Hepatocyte (in vitro differentiated cells): ENCODE data around the gene PKD1L1.

Experiments used
- CTCF ChIP-seq: fragments of 200-600 bp; sonication (generic); IDR thresholded peaks from 2 replicates; pipeline ENCODE4 v1.5.1; 2016; ENCODE audit warnings: antibody characterized with exemption, mild to moderate bottlenecking; ENCODE audit not compliant: poor library complexity
- EZH2 ChIP-seq: fragments of 200-600 bp; sonication (generic); IDR thresholded peaks from 2 replicates; pipeline ENCODE4 v1.6.1; 2016; ENCODE audit warnings: antibody characterized with exemption, mild to moderate bottlenecking, borderline replicate concordance

- TF ChIP-seq CTCF (no peak), EZH2 (no peak)
Measured at GRCh38 chr7:47949703-47950102, 1.4 kb upstream of the PKD1L1 start.
